DOHH2 (cell line): ENCODE measurements around the gene PAMR1.

Source experiments
- EZH2phosphoT487 ChIP-seq: fragments of 200-600 bp; sonication (generic); IDR thresholded peaks from 2 replicates; pipeline ENCODE4 v1.6.1; 2017; ENCODE audit warnings: borderline replicate concordance, mild to moderate bottlenecking, antibody characterized with exemption, low read length, moderate library complexity, mixed read lengths
- TF ChIP-seq, protein P1 (sequence below): fragments of 200-600 bp; sonication (generic); IDR thresholded peaks from one replicate; pipeline ENCODE4 v1.5.1; 2014; ENCODE audit warnings: antibody characterized with exemption, mild to moderate bottlenecking, low read depth, low read length; ENCODE audit not compliant: poor library complexity, severe bottlenecking

DNA sequence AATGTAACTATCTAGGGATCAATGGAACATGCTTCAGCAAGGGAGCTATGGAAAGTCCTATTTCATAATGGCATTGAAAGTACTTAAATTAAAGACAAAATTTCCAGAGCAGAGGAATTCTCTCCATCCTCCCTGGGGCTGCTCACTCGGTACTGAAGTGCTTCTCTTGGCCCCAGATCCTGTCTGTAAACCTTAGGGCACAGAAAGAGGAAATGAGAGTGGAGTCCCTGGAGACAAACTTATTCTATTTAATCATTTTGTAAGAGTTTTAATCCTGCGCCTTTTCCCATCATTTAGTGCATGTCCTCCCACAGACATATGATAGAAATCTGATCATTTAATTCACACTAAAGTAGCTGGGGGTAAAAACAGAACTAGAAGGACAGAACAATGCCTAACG, 20.9 kb upstream of the PAMR1 start:
- TF ChIP-seq, protein P1, sequence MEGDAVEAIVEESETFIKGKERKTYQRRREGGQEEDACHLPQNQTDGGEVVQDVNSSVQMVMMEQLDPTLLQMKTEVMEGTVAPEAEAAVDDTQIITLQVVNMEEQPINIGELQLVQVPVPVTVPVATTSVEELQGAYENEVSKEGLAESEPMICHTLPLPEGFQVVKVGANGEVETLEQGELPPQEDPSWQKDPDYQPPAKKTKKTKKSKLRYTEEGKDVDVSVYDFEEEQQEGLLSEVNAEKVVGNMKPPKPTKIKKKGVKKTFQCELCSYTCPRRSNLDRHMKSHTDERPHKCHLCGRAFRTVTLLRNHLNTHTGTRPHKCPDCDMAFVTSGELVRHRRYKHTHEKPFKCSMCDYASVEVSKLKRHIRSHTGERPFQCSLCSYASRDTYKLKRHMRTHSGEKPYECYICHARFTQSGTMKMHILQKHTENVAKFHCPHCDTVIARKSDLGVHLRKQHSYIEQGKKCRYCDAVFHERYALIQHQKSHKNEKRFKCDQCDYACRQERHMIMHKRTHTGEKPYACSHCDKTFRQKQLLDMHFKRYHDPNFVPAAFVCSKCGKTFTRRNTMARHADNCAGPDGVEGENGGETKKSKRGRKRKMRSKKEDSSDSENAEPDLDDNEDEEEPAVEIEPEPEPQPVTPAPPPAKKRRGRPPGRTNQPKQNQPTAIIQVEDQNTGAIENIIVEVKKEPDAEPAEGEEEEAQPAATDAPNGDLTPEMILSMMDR = no peak
- no peak for TF ChIP-seq EZH2phosphoT487
